ENCODE results near the gene PACSIN1.

DNA sequence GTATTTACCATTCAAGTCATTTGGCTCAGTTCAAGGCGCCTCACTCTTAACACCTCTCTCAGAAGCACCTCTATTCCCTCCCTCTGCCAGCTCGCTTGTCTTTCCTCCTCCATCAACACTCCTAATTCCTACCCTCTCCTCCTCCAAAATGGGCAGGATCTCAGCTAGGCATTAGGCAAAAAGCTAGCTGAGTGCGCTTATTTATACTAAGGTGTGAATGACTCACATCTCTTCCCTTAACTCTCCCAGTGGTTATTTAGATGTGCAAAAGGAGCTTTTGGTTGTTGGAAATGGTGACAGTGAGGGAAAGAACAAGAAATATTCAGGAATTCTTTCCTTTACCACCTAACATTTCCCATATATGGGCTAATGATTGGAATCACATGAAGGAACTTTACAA is 29.1 kb downstream of the PACSIN1 start:
- TF ChIP-seq, protein P1, sequence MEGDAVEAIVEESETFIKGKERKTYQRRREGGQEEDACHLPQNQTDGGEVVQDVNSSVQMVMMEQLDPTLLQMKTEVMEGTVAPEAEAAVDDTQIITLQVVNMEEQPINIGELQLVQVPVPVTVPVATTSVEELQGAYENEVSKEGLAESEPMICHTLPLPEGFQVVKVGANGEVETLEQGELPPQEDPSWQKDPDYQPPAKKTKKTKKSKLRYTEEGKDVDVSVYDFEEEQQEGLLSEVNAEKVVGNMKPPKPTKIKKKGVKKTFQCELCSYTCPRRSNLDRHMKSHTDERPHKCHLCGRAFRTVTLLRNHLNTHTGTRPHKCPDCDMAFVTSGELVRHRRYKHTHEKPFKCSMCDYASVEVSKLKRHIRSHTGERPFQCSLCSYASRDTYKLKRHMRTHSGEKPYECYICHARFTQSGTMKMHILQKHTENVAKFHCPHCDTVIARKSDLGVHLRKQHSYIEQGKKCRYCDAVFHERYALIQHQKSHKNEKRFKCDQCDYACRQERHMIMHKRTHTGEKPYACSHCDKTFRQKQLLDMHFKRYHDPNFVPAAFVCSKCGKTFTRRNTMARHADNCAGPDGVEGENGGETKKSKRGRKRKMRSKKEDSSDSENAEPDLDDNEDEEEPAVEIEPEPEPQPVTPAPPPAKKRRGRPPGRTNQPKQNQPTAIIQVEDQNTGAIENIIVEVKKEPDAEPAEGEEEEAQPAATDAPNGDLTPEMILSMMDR (IDR thresholded peaks at IDR 0.05; ENCODE audit: low read depth, low read length, missing input control) = no peak
- TF ChIP-seq RXRA (IDR thresholded peaks at IDR 0.05) (no peak), RAD21 (IDR thresholded peaks at IDR 0.05) (no peak)
- TF ChIP-seq, protein P2, sequence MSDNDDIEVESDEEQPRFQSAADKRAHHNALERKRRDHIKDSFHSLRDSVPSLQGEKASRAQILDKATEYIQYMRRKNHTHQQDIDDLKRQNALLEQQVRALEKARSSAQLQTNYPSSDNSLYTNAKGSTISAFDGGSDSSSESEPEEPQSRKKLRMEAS (IDR thresholded peaks at IDR 0.05) = no peak
